Smooth muscle cell (in vitro differentiated cells): ENCODE results near the gene GALNT9. TPM values are rescaled to one million over a fixed set of nuclear protein-coding genes. Genes with fewer than 3 reads are reported as not detected.

Experiments used
- DNase-seq: peaks from one replicate; lab custom pipeline; 2025; ENCODE audit not compliant: unreplicated experiment; lab: John Stamatoyannopoulos, UW
- H2AFZ ChIP-seq: fragments of 200-600 bp; sonication (generic); 2 replicates; pipeline ENCODE4 v1.6.0; 2016; ENCODE audit warnings: antibody characterized with exemption, low read depth, mild to moderate bottlenecking
- H3F3A ChIP-seq: fragments of 200-600 bp; sonication (generic); 2 replicates; pipeline ENCODE4 v1.6.0; 2017; ENCODE audit warnings: antibody characterized with exemption, low read depth
- H3K27ac ChIP-seq: fragments of 200-600 bp; sonication (generic); 2 replicates; pipeline ENCODE4 v1.5.1; 2016; ENCODE audit warnings: low read depth, mild to moderate bottlenecking
- H3K27me3 ChIP-seq: fragments of 200-600 bp; sonication (generic); 2 replicates; pipeline ENCODE4 v1.6.1; 2016; ENCODE audit warnings: low read depth, mild to moderate bottlenecking
- H3K36me3 ChIP-seq: fragments of 200-600 bp; sonication (generic); 2 replicates; pipeline ENCODE4 v1.5.1; 2016; ENCODE audit warnings: low read depth
- H3K4me1 ChIP-seq: fragments of 200-600 bp; sonication (generic); 2 replicates; pipeline ENCODE4 v1.5.1; 2016; ENCODE audit warnings: low read depth
- H3K4me2 ChIP-seq: fragments of 200-600 bp; sonication (generic); 2 replicates; pipeline ENCODE4 v1.6.0; 2016; ENCODE audit warnings: mild to moderate bottlenecking
- H3K4me3 ChIP-seq: fragments of 200-600 bp; sonication (generic); 2 replicates; pipeline ENCODE4 v1.5.1; 2016; ENCODE audit warnings: mild to moderate bottlenecking
- H3K79me2 ChIP-seq: fragments of 200-600 bp; sonication (generic); 2 replicates; pipeline ENCODE4 v1.6.0; 2016; ENCODE audit warnings: low read depth, mild to moderate bottlenecking
- H3K9ac ChIP-seq: fragments of 200-600 bp; sonication (generic); 2 replicates; pipeline ENCODE4 v1.6.0; 2016; ENCODE audit warnings: low read depth
- H3K9me3 ChIP-seq: fragments of 200-600 bp; sonication (generic); replicated peaks from 2 replicates; pipeline ENCODE4 v1.5.1; 2016; ENCODE audit warnings: low read depth
- H4K20me1 ChIP-seq: fragments of 200-600 bp; sonication (generic); 2 replicates; pipeline ENCODE4 v1.6.0; 2016; ENCODE audit warnings: low read depth
- WGBS: methylation state at CpG from one replicate; pipeline ENCODE4 v1.1.7; 2016; ENCODE audit warnings: low lambda C conversion rate; 5-methylcytosine and 5-hydroxymethylcytosine counted together
- polyA plus RNA-seq: library from polyadenylated mRNA; unstranded; fragments of >200 nt; fragmentation: Nextera tagmentation; extraction: Ambion mirVana; gene quantifications from 2 replicates; pipeline ENCODE4 v1.2.1, GENCODE V29; 2016
- total RNA-seq: library from RNA; depleted of rRNA; stranded (reverse); fragments of >200 nt; gene quantifications from 2 replicates; pipeline ENCODE4 v1.2.3, GENCODE V29; 2014
- TF ChIP-seq, protein P1 (sequence below): fragments of 200-600 bp; sonication (generic); IDR thresholded peaks from 2 replicates; pipeline ENCODE4 v1.5.1; 2017; ENCODE audit warnings: borderline replicate concordance, mild to moderate bottlenecking, antibody characterized with exemption; ENCODE audit not compliant: insufficient read depth, poor library complexity, severe bottlenecking

Gene GALNT9
- total and polyA plus RNA-seq, 2 experiments from 2014 or later = 1.1 TPM; not detected in 1

DNA sequence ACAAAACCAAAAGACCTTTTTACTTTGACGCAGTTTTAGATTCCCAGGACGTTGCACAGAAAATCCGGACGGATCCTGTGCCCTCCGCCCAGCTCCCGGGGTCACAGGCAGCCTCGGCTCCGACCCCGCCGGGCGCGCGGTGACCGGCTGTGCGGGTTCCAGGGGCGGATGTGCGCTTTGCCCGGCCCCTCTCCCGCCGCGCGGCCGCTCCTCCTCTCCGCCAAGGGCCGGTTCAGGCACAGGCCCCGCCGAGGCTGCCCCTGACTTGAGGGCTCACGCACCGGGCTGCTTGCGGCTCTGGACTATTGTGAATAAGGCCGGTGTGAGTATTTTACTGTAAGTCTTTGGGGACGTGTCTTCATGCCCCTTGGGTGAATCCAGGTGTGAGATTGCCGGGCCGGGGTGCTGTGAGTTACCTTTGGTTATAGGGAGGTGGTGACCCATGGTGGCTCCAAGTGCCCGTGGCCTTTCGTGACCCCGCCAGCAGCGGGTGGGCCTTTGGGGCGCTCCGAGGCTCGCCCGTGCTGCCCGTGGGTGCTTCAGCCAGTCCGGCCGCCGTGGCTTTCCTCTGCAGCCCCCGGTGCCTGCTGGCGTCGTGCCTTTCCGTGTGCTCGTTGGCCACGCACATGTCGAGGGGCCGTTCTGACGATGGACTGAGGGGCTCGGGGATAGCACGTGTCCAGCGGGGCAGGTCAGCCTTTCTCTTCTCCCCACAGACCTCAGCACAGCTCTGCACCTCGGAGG is 139.2 kb downstream of the GALNT9 start:
- H3K9ac ChIP-seq = peak overlapping the region; percentile 21
- 44% methylated on average over 59 of the region's 59 CpGs for WGBS
- H3K9me3 ChIP-seq = no peaks in the 10 kb centered on the region
- H3F3A ChIP-seq = no peaks in the 10 kb centered on the region
- H3K4me2 ChIP-seq = peak overlapping the region; percentile 89
- TF ChIP-seq, protein P1, sequence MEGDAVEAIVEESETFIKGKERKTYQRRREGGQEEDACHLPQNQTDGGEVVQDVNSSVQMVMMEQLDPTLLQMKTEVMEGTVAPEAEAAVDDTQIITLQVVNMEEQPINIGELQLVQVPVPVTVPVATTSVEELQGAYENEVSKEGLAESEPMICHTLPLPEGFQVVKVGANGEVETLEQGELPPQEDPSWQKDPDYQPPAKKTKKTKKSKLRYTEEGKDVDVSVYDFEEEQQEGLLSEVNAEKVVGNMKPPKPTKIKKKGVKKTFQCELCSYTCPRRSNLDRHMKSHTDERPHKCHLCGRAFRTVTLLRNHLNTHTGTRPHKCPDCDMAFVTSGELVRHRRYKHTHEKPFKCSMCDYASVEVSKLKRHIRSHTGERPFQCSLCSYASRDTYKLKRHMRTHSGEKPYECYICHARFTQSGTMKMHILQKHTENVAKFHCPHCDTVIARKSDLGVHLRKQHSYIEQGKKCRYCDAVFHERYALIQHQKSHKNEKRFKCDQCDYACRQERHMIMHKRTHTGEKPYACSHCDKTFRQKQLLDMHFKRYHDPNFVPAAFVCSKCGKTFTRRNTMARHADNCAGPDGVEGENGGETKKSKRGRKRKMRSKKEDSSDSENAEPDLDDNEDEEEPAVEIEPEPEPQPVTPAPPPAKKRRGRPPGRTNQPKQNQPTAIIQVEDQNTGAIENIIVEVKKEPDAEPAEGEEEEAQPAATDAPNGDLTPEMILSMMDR = no peak
- H3K4me3 ChIP-seq = peak overlapping the region; percentile 48
- H3K4me1 ChIP-seq = peaks cover 12% of the 10 kb centered on the region
- DNase-seq = no peak
- H3K27me3 ChIP-seq = no peaks in the 10 kb centered on the region
- no peak overlapping the region for H3K27ac ChIP-seq
- H2AFZ ChIP-seq = peak overlapping the region; percentile 80
- H4K20me1 ChIP-seq = no peaks in the 10 kb centered on the region
- no peaks in the 10 kb centered on the region for H3K79me2 ChIP-seq
- no peaks in the 10 kb centered on the region for H3K36me3 ChIP-seq

DNA sequence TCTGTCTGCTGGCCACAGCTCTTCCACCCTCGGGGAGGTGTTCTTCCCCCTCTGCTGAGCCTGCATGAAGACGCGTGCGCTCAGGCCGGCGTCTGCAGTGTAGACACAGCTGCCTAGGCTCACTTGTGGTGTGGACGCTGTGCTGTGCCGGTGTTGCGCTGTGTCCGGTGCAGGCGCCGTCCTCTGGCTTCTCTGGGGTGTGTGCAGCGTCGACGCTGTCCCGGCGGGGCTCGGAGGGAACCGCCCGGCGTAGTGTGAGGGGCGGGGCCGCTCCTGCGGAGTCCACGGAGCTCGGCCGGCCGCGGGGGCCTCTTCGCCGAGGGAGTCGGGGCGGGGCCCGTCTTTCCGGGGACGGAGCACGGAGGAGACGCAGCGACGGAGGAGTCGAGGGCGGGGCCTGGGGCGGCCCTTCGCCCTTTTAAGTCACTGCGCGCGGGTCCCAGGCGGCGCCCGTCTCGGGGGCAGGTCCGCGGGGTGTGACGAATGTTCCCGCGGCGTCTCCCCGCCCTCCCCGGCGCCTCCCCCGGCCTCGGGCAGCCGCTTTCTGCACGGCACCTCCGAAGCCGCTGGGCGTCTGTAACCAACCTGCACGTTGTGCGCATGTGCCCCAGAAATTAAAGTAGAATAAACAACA is 139.9 kb downstream of the GALNT9 start:
- Histone ChIP-seq H3K27me3 (no peaks in the 10 kb centered on the region), H3K79me2 (no peaks in the 10 kb centered on the region), H3K4me2 (peak overlapping the region; percentile 89), H3K36me3 (no peaks in the 10 kb centered on the region), H3K27ac (no peak overlapping the region), H3K9ac (peak overlapping the region; percentile 21), H3K9me3 (no peaks in the 10 kb centered on the region), H3F3A (no peaks in the 10 kb centered on the region), H4K20me1 (no peaks in the 10 kb centered on the region), H3K4me1 (peaks cover 12% of the 10 kb centered on the region), H2AFZ (peak overlapping the region; percentile 80), H3K4me3 (peak overlapping the region; percentile 48)
- WGBS = 1% methylated on average over 63 of the region's 69 CpGs
- TF ChIP-seq, protein P1 = no peak
- peak; percentile 70 for DNase-seq

DNA sequence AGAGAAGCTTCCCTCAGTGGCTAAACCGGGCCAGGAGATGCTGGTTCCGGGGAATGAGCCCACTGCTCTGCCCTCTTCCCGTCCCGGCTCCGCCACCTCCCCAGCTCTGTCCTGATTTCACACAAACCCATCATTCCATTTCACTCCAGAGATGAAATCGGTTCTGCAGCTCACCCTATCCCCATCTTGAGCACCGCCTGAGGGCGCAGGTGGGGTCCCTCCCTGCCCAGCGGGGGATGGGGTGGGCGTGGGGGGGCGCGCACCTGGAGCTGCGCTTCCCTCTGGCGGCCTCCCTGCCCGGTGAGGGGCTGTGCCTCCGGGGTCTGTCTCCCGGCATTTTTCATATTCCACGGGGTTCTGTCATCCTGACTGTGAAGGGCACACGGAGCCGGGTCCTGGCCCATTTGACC is 140.5 kb downstream of the GALNT9 start:
- H3K79me2 ChIP-seq = no peaks in the 10 kb centered on the region
- H3K4me1 ChIP-seq = peaks cover 12% of the 10 kb centered on the region
- H3K9ac ChIP-seq = no peak overlapping the region
- no peaks in the 10 kb centered on the region for H3K36me3 ChIP-seq
- DNase-seq = no peak
- H3K4me2 ChIP-seq = peak overlapping the region; percentile 89
- no peaks in the 10 kb centered on the region for H3F3A ChIP-seq
- H3K27ac ChIP-seq = no peak overlapping the region
- peak overlapping the region; percentile 80 for H2AFZ ChIP-seq
- H3K4me3 ChIP-seq = peak overlapping the region; percentile 48
- WGBS = 29% methylated on average over 19 of the region's 20 CpGs
- H3K9me3 ChIP-seq = no peaks in the 10 kb centered on the region
- H3K27me3 ChIP-seq = no peaks in the 10 kb centered on the region
- no peaks in the 10 kb centered on the region for H4K20me1 ChIP-seq
- TF ChIP-seq, protein P1 = no peak
